SK-N-SH treated with all-trans-retinoic acid at 6 μM for 48 hours (cell line): ENCODE data around the gene RB1.

Experiments used
- ATAC-seq: fragments of 200-7000 bp; cut with Tn5 transposase; 3 replicates; pipeline ENCODE4 v1.9.1; 2020; ENCODE audit warnings: mild to moderate bottlenecking, moderate library complexity
- ARNTL ChIP-seq: fragments of 450-650 bp; formaldehyde crosslinking; IDR thresholded peaks from 2 replicates; pipeline ENCODE4 v1.5.0; 2020; ENCODE audit warnings: low read depth, mild to moderate bottlenecking, moderate library complexity, borderline replicate concordance
- BACH2 ChIP-seq: fragments of 250-450 bp; sonication (Bioruptor Pico); IDR thresholded peaks from 2 replicates; pipeline ENCODE4 v1.9.0; 2021; ENCODE audit warnings: mild to moderate bottlenecking, borderline replicate concordance
- CSDC2 ChIP-seq: fragments of 250-450 bp; sonication (Bioruptor Pico); IDR thresholded peaks from 2 replicates; pipeline ENCODE4 v1.5.0; 2020; ENCODE audit warnings: mild to moderate bottlenecking, moderate library complexity
- CSRNP3 ChIP-seq: fragments of 250-450 bp; sonication (Bioruptor Pico); IDR thresholded peaks from 2 replicates; pipeline ENCODE4 v1.5.1; 2021; ENCODE audit warnings: mild to moderate bottlenecking, moderate library complexity
- ESRRG ChIP-seq: fragments of 250-450 bp; sonication (Bioruptor Pico); IDR thresholded peaks from 2 replicates; pipeline ENCODE4 v1.6.1; 2021; ENCODE audit warnings: mild to moderate bottlenecking
- ISL1 ChIP-seq: fragments of 250-450 bp; sonication (Bioruptor Pico); IDR thresholded peaks from 2 replicates; pipeline ENCODE4 v2.1.2; 2022; ENCODE audit warnings: mild to moderate bottlenecking, moderate library complexity
- OSR1 ChIP-seq: fragments of 250-450 bp; sonication (Bioruptor Pico); IDR thresholded peaks from 2 replicates; pipeline ENCODE4 v1.8.0; 2022; ENCODE audit warnings: moderate library complexity, mild to moderate bottlenecking, inconsistent platforms
- PPARA ChIP-seq: fragments of 250-450 bp; sonication (Bioruptor Pico); IDR thresholded peaks from 2 replicates; pipeline ENCODE4 v1.5.0; 2020; ENCODE audit warnings: mild to moderate bottlenecking, borderline replicate concordance
- RARB ChIP-seq: fragments of 250-450 bp; sonication (Bioruptor Pico); IDR thresholded peaks from 2 replicates; pipeline ENCODE4 v1.8.0; 2021; ENCODE audit warnings: mild to moderate bottlenecking, moderate library complexity
- SNAI2 ChIP-seq: fragments of 250-450 bp; sonication (Bioruptor Pico); IDR thresholded peaks from 2 replicates; pipeline ENCODE4 v1.5.0; 2020; ENCODE audit warnings: mild to moderate bottlenecking, moderate library complexity
- TCF4 ChIP-seq: fragments of 250-450 bp; sonication (Bioruptor Pico); IDR thresholded peaks from 2 replicates; pipeline ENCODE4 v1.8.0; 2021; ENCODE audit warnings: mild to moderate bottlenecking, moderate library complexity, borderline replicate concordance
- TOX ChIP-seq: fragments of 250-450 bp; sonication (Bioruptor Pico); IDR thresholded peaks from 2 replicates; pipeline ENCODE4 v1.8.0; 2021; ENCODE audit warnings: mild to moderate bottlenecking, moderate library complexity, borderline replicate concordance
- ZC3H10 ChIP-seq: fragments of 250-450 bp; sonication (Bioruptor Pico); IDR thresholded peaks from 2 replicates; pipeline ENCODE4 v1.5.1; 2021; ENCODE audit warnings: mild to moderate bottlenecking, moderate library complexity
- ZFP3 ChIP-seq: fragments of 250-450 bp; sonication (Bioruptor Pico); IDR thresholded peaks from 2 replicates; pipeline ENCODE4 v1.5.0; 2020; ENCODE audit warnings: mild to moderate bottlenecking, moderate library complexity
- ZFP30 ChIP-seq: fragments of 450-650 bp; formaldehyde crosslinking; IDR thresholded peaks from 2 replicates; pipeline ENCODE4 v1.5.0; 2022; ENCODE audit warnings: mild to moderate bottlenecking, moderate library complexity
- ZNF565 ChIP-seq: fragments of 450-650 bp; formaldehyde crosslinking; conservative IDR thresholded peaks from 2 replicates; pipeline ENCODE4 v1.5.0; 2020; ENCODE audit warnings: low read depth, mild to moderate bottlenecking, moderate library complexity
- ZNF70 ChIP-seq: fragments of 450-650 bp; formaldehyde crosslinking; IDR thresholded peaks from 2 replicates; pipeline ENCODE4 v1.5.0; 2020; ENCODE audit warnings: mild to moderate bottlenecking, moderate library complexity
- ZNF8 ChIP-seq: fragments of 450-650 bp; formaldehyde crosslinking; IDR thresholded peaks from 2 replicates; pipeline ENCODE4 v1.5.0; 2020; ENCODE audit warnings: mild to moderate bottlenecking, moderate library complexity
- TF ChIP-seq, protein P1 (sequence below): fragments of 250-450 bp; sonication (Bioruptor Pico); IDR thresholded peaks from 2 replicates; pipeline ENCODE4 v1.8.0; 2020; ENCODE audit warnings: mild to moderate bottlenecking, moderate library complexity, borderline replicate concordance
- TF ChIP-seq, protein P2 (sequence below): fragments of 250-450 bp; sonication (Bioruptor Pico); IDR thresholded peaks from 2 replicates; pipeline ENCODE4 v1.5.1; 2020; ENCODE audit warnings: low read depth, mild to moderate bottlenecking, moderate library complexity
- TF ChIP-seq, protein P3 (sequence below): fragments of 250-450 bp; sonication (Bioruptor Pico); IDR thresholded peaks from 2 replicates; pipeline ENCODE4 v1.5.0; 2020; ENCODE audit warnings: mild to moderate bottlenecking, moderate library complexity

RB1 gene

DNA sequence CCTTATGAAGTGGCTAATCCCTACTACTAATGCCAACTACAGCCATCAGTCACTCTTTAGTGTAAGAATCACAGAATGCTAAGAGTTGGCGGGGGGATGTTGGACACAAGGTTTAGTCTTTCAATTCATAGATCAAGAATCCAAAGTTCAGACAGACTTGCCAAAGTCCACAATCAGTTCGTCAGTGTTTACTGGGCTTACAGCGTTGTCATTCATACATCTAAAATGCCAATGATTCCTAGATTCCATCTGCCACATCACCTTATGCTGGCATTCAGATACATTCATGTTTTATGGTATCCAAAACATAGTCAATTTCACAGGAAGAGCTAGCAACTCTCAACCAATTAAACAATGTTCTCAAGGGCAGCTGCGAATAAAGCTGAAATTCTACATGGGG, 211.2 kb downstream of the RB1 start:
- no peak for ATAC-seq

DNA sequence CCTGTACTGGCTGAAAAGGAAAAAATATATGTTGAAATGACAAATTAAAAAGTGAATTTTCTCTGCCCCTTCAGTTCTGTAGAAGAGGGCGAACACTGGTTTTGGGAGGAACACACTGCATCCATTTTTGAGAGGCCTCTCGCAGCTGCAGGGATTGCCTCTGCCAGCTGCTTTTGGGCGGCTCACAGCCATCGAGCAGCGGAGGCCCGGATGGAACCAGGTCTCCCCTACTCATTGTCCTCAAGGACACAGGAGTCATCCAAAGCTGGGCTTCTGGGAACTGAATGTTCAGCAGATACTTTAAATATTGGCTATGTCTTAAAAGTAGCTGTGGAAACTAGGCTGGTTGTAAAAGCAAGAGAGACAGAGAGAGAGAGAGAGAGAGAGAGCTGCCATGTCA, 212.2 kb downstream of the RB1 start:
- ATAC-seq, result no peak
- TF ChIP-seq ARNTL (CRISPR knock-in tag) (no peak), RARB (CRISPR knock-in tag) (no peak), ESRRG (no peak), BACH2 (no peak), TCF4 (no peak), ZFP3 (CRISPR knock-in tag) (no peak), ZFP30 (CRISPR knock-in tag) (no peak), ZNF70 (CRISPR knock-in tag) (no peak), OSR1 (CRISPR knock-in tag) (no peak), ZNF8 (CRISPR knock-in tag) (no peak), PPARA (CRISPR knock-in tag) (no peak), SNAI2 (CRISPR knock-in tag) (no peak)
- TF ChIP-seq, protein P1, sequence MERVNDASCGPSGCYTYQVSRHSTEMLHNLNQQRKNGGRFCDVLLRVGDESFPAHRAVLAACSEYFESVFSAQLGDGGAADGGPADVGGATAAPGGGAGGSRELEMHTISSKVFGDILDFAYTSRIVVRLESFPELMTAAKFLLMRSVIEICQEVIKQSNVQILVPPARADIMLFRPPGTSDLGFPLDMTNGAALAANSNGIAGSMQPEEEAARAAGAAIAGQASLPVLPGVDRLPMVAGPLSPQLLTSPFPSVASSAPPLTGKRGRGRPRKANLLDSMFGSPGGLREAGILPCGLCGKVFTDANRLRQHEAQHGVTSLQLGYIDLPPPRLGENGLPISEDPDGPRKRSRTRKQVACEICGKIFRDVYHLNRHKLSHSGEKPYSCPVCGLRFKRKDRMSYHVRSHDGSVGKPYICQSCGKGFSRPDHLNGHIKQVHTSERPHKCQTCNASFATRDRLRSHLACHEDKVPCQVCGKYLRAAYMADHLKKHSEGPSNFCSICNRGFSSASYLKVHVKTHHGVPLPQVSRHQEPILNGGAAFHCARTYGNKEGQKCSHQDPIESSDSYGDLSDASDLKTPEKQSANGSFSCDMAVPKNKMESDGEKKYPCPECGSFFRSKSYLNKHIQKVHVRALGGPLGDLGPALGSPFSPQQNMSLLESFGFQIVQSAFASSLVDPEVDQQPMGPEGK (CRISPR knock-in tag), result no peak
- TF ChIP-seq, protein P2, sequence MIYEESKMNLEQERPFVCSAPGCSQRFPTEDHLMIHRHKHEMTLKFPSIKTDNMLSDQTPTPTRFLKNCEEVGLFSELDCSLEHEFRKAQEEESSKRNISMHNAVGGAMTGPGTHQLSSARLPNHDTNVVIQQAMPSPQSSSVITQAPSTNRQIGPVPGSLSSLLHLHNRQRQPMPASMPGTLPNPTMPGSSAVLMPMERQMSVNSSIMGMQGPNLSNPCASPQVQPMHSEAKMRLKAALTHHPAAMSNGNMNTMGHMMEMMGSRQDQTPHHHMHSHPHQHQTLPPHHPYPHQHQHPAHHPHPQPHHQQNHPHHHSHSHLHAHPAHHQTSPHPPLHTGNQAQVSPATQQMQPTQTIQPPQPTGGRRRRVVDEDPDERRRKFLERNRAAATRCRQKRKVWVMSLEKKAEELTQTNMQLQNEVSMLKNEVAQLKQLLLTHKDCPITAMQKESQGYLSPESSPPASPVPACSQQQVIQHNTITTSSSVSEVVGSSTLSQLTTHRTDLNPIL, result no peak
- TF ChIP-seq, protein P3, sequence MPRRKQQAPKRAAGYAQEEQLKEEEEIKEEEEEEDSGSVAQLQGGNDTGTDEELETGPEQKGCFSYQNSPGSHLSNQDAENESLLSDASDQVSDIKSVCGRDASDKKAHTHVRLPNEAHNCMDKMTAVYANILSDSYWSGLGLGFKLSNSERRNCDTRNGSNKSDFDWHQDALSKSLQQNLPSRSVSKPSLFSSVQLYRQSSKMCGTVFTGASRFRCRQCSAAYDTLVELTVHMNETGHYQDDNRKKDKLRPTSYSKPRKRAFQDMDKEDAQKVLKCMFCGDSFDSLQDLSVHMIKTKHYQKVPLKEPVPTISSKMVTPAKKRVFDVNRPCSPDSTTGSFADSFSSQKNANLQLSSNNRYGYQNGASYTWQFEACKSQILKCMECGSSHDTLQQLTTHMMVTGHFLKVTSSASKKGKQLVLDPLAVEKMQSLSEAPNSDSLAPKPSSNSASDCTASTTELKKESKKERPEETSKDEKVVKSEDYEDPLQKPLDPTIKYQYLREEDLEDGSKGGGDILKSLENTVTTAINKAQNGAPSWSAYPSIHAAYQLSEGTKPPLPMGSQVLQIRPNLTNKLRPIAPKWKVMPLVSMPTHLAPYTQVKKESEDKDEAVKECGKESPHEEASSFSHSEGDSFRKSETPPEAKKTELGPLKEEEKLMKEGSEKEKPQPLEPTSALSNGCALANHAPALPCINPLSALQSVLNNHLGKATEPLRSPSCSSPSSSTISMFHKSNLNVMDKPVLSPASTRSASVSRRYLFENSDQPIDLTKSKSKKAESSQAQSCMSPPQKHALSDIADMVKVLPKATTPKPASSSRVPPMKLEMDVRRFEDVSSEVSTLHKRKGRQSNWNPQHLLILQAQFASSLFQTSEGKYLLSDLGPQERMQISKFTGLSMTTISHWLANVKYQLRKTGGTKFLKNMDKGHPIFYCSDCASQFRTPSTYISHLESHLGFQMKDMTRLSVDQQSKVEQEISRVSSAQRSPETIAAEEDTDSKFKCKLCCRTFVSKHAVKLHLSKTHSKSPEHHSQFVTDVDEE, result no peak

More for the DNA sequence above, 211.2 kb downstream of the RB1 start:
- TF ChIP-seq ZFP30 (CRISPR knock-in tag) (no peak), SNAI2 (CRISPR knock-in tag) (no peak), RARB (CRISPR knock-in tag) (no peak), OSR1 (CRISPR knock-in tag) (no peak), TOX (CRISPR knock-in tag) (no peak), CSDC2 (no peak), CSRNP3 (no peak), ZNF565 (CRISPR knock-in tag) (no peak), ISL1 (CRISPR knock-in tag) (no peak), PPARA (CRISPR knock-in tag) (no peak), ZC3H10 (CRISPR knock-in tag) (no peak)
- TF ChIP-seq, protein P1 (CRISPR knock-in tag), result no peak
- TF ChIP-seq, protein P2, result no peak
- TF ChIP-seq, protein P3, result no peak
- TF ChIP-seq, all 23 proteins: peak for 0
